Islet precursor cell (in vitro differentiated cells): ENCODE measurements around the gene IL36G.

Experiments used
- DNase-seq: peaks from one replicate; pipeline ENCODE4 v3.0.0-alpha.2; 2018

Gene IL36G

GRCh38 chr2:113024764-113025163 is 47.0 kb downstream of the IL36G start:
- no peak for DNase-seq

- DNase-seq: no peak
These were observed 47.9 kb downstream of the IL36G start for GRCh38 chr2:113025737-113026136.

DNA sequence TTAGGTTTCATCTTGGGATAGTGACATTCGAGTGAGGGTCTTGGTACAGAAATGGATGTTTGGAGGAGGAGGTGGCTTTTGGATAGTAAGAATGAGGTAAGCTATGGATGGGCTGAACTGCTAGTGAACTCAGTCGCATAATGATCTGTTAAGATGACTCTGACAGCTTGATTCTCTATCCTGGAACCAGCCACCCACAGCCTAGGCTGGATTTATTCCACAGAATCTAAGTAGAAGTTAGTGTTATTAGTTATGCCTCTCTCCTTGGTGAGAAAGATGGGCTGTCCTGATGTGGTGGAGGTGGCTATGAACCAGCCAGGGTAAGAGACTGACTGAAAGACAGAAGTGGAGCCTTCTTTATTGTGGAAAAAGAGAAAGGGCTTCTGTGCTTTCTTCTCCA is 49.9 kb downstream of the IL36G start:
- DNase-seq: no peak

DNA sequence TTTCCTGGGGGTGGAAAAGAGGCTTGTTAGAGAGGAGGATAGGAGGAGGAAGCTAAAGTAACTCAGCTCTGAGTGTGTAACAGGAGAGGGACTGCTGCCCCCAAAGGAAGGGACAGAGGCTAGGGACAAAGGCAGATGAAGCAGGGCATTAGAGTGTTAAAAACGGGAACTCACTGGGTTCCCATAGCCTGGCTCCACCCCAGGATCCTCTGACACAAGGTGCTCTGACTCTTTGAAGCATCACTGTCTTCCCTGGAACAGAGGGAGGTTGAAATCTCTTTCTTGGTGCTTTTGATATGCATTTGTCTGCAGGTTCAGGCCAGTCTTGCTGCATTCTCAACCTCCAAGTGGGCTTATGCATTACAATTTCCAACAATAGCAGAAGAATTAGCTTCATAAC is 50.3 kb downstream of the IL36G start:
- no peak for DNase-seq

DNA sequence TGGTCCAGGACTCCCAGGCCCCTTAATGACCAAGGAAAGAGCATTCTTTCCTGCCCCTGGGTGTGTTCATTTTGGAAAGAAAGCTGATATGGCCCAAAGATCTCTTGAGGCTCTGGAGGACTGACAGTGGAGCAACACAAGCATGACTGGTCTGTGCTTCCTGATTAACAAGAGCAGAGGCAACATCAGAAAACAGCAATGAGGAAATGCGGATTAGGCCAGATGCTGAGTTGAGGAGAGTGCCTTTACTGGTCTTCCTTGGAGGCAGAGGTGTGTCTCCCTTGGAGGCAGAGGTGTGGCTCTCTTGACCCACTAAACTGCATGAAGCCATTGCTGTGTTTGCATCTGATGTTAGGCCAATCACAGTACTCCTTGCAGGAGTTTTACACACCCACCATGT is 54.9 kb downstream of the IL36G start:
- no peak for DNase-seq

- no peak for DNase-seq
These were observed 56.2 kb downstream of the IL36G start for GRCh38 chr2:113034016-113034415.
